AML-193 (cell line): ENCODE measurements around the gene ZPBP2.
"Not testable (repeated sequence)": the region's sequence is repeated elsewhere in the genome, so short reads cannot be mapped to it uniquely, and the experiment has no call there.

Source experiments
- DNase-seq, 2 experiments: peaks; one replicate each; lab custom pipeline; 2025; lab: John Stamatoyannopoulos, UW

The ZPBP2 gene, protein sequence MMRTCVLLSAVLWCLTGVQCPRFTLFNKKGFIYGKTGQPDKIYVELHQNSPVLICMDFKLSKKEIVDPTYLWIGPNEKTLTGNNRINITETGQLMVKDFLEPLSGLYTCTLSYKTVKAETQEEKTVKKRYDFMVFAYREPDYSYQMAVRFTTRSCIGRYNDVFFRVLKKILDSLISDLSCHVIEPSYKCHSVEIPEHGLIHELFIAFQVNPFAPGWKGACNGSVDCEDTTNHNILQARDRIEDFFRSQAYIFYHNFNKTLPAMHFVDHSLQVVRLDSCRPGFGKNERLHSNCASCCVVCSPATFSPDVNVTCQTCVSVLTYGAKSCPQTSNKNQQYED

GRCh38 chr17:39867880-39868553 lies at the start of gene ZPBP2:
Gene ZPBP2 (plus strand): TSS chr17:39868202. CDS start chr17:39868355, 153 bp downstream.
- DNase-seq, result no peak

DNA sequence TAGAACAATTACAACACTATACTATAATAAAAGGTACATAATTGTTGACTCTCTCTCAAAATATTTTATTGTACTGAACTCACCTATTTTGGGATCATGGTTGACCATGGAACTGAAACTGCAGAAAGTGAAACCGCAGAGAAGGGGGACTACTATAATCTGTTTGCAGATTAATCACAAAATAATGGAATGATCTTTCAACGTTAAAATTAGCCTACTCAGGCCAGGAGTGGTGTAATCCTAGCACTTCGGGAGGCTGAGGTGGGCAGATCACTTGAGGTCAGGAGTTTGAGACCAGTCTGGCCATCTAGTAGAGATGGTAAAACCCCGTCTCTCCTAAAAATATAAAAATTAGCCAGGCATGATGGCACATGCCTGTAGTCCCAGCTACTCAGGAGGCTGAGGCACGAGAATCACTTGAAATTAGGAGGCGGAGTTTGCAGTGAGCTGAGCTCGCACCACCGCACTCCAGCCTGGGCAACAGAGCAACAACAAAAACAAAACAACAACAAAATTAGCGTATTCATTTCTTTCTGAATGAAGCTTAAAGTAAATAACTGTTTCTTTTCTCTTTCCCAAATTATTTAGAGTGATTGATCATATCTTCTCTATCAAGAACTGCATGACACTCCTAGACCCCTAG lies 49.5 kb upstream of the ZPBP2 start:
- no peak for DNase-seq

- DNase-seq, result no peak
Measured at GRCh38 chr17:39820541-39820940, 47.5 kb upstream of the ZPBP2 start.

DNA sequence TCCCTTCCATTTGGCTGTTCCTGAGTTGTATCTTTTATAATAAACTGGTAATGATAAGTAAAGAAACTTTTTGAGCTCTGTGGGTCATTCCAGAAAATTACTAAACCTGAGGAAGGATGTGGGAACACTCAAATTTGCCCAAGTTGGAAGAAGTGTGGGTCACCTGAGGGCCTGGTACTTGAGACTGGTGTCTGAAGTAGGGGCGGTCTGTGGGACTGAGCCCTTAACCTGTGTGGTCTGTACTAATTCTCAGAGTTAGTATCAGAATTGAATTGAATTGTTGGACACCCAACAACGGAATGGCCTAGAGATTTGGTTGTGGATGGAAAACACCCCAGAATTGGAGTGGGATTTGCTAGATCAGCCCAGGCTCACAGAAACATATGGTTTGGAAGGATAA lies 47.0 kb upstream of the ZPBP2 start:
- no peak for DNase-seq

GRCh38 chr17:39822051-39822451 lies 46.0 kb upstream of the ZPBP2 start:
- peak in 1 of 2 experiments; percentile 15 for DNase-seq

DNA sequence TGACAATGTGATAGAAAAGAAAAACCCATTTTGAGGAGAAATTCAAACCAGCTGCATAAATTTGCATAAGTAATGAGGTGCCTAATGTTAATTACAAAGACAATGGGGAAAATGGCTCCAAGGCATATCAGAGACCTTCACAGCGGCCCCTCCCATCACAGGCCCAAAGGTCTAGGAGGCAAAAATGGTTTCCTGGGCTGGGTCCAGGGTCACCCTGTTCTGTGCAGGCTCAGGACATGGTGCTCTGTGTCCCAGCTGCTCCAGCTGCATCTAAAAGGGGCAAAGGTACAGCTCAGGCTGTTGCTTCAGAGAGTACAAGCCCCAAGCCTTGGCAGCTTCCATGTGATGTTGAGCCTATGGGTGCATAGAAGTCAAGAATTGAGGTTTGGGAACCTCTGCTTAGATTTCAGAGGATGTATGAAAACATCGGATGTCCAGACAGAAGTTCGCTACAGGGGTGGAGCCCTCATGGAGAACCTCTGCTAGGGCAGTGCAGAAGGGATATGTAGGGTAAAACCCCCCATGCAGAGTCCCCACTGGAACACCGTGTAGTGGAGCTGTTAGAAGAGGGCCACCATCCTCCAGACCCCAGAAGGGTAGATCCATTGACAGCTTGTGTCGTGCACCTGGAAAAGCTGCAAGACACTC lies 44.5 kb upstream of the ZPBP2 start:
- DNase-seq, result no peak

GRCh38 chr17:39826334-39826733 lies 41.7 kb upstream of the ZPBP2 start:
- no peak for DNase-seq

DNA sequence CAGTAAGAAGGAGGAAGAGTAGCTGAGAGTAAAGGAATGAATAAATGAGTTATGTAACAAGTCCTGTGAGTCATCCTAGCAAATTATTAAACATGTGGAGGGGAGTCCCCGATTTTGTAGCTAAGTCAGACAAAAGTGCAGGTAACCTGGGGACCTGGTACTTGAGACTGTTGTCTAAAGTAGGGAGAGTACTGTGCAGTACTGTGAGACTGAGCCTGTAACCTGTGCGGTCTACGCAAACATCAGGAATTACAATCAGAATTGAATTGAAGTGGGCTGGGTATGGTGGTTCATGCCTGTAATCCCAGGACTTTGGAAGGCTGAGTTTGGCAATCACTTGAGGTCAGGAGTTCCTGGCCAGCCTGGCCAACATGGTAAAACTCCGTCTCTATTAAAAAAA lies 39.6 kb upstream of the ZPBP2 start:
- DNase-seq, result no peak

- DNase-seq, result no peak
Measured at GRCh38 chr17:39831588-39831987, 36.4 kb upstream of the ZPBP2 start.

- DNase-seq, result no peak
Measured at GRCh38 chr17:39834017-39834416, 34.0 kb upstream of the ZPBP2 start.

DNA sequence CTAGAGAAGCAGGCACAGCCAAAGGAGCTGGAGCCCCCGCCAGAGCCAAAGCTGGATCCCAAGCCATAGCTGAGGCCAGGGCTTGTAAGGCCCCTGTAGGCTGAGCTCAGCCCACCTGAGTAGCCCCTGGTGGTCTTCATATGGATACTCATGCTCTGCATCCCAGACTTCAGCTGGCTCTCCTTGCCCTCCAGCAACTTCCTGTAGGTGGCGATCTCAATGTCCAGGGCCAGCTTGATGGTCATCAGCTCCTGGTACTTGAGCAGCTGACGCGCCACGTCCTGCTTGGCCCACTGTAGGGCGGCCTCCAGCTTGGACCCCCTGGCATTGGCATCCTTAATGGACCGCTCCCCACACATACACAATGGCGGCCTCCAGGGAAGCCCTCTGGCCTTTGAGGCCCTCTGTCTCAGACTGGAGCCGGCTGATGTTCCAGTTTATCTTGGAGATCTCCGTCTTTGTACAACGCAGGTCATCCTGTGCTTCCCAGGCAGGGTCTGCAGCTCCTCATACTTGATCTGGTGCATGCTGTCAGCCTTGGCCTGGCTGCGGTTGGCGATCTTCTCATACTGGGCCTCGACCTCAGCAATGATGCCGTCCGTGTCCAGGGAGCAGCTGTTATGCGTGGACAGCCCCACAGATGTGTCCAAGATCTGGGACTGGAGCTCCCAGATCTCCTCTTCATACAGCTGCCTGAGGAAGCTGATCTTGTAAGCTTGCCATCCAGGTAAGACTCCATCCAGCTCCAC lies 32.8 kb upstream of the ZPBP2 start:
- no peak for DNase-seq

GRCh38 chr17:39836117-39836516 lies 31.9 kb upstream of the ZPBP2 start:
- DNase-seq, result no peak

DNA sequence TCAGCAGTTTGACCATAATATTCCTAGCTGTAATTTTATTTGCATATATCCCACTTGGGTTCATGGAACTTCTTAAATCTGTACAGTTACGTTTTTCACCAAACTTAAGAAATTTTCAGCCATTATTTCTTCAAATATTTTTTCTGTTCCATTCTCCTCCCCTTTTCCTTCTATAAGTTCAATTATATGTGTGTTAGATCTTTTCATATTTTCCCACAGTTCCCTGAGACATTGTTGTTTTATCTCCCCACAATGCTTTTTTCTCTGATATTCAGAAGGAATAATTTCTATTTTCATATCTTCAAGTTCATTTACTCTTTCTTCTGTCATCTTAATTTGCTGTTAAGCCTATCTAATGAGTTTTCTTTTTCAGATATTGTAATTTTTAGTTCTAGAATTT lies 29.9 kb upstream of the ZPBP2 start:
- DNase-seq, result no peak

GRCh38 chr17:39838784-39839183 lies 29.2 kb upstream of the ZPBP2 start:
- no peak for DNase-seq

- no peak for DNase-seq
Measured at GRCh38 chr17:39841134-39841683, 26.8 kb upstream of the ZPBP2 start.

- no peak for DNase-seq
Measured at GRCh38 chr17:39845052-39845846, 22.8 kb upstream of the ZPBP2 start.

DNA sequence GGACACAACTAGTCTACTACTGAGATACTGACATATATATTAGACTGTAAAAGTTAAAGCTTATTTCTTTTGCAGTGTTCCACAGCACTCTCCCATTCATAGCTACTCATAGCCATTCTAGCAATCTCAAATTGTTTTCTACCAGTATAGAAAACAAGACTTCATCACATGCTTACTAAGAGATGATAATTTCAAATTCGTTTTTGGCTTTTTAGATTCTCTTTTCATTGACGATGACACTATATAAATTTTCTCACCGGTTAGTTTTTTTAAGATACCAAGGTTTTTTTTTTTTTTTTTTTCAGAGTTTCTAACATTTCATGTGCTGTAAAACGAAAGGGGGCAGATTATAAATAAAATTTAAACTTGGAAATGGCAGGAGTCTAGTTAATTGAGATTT lies 21.8 kb upstream of the ZPBP2 start:
- no peak for DNase-seq

GRCh38 chr17:39848600-39848999 lies 19.4 kb upstream of the ZPBP2 start:
- DNase-seq, result no peak

GRCh38 chr17:39850186-39850585 lies 17.8 kb upstream of the ZPBP2 start:
- DNase-seq, result not testable (repeated sequence)

DNA sequence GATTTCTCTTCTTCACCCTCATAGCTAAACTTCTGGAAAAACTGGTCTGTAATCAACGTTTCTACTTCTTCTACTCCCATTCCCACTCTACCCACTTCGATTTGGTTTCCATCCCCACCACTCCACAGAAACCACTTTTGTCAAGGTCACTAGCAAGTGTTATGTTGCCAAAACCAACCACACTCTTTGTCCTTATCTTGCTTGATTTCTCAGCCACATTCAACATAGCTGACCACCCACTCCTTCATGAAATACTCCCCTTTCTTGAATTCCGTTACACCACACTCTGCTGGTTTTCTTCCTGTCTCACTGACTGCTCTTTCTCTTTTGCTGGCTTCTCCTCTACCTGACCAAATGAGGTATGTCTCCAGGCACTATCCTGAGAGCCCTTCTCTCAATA lies 15.8 kb upstream of the ZPBP2 start:
- no peak for DNase-seq

GRCh38 chr17:39854909-39855308 lies 13.1 kb upstream of the ZPBP2 start:
- DNase-seq, result no peak
